Limb (tissue), 2 donors: ENCODE measurements around the gene TAS2R10.
"Not testable (repeated sequence)": the region's sequence is repeated elsewhere in the genome, so short reads cannot be mapped to it uniquely, and the experiment has no call there.

Source experiments
- DNase-seq, 2 donors: peaks; one replicate each; pipeline ENCODE4 v3.0.0-alpha.2; 2016; ENCODE audit errors: extremely low spot score in 2 of 2

The TAS2R10 gene, protein sequence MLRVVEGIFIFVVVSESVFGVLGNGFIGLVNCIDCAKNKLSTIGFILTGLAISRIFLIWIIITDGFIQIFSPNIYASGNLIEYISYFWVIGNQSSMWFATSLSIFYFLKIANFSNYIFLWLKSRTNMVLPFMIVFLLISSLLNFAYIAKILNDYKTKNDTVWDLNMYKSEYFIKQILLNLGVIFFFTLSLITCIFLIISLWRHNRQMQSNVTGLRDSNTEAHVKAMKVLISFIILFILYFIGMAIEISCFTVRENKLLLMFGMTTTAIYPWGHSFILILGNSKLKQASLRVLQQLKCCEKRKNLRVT

DNA sequence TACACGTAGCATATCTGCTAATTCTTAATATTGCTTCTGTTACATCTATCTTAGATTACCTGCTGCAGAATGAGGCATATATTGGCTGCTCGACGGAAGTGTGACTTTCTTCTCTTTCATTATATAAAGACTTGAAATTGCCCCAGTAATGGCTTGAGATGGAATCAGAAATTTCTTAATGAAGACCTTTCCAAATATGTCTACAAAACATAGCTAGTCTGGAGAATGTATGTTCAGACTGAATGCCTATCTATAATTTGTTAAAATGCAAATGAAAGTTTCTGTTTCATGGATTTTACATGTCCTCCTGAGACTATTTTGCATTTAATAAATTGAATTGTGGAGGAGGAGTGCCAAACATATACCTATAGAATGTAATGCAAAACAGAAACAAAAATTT, at the start of gene TAS2R10:
TAS2R10 (minus strand) TSS at position 101 of the 400 bp plus-strand sequence; CDS start at position 12, 89 bp downstream.
- DNase-seq, result no peak

- no peak for DNase-seq
Observed at GRCh38 chr12:10873378-10873777, 47.2 kb upstream of the TAS2R10 start.

DNA sequence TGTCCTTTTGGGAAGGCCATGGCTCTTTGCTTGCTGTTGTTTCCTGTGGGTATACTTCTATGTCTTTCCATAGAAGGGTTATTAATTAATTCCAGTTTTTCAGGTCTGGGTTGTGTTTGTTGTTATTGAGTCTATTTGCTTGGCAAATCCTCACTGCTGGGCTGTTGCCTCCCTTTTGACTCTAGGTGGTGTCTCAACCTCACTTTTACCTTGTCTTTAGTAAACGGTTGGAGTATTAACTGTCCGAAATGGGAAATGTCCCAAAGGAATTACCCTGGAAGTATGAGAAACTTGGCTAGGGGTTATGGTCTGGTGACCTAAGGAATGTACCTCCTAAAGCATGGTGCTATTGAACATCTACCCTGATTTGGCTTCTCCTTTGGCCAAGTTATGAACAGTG, 41.2 kb upstream of the TAS2R10 start:
- DNase-seq, result no peak

- no peak for DNase-seq
Observed at GRCh38 chr12:10863512-10864218, 37.5 kb upstream of the TAS2R10 start.

GRCh38 chr12:10861366-10861765, 35.2 kb upstream of the TAS2R10 start:
- no peak for DNase-seq

GRCh38 chr12:10855807-10856206, 29.6 kb upstream of the TAS2R10 start:
- DNase-seq, result no peak

- no peak for DNase-seq
Observed at GRCh38 chr12:10853776-10854175, 27.6 kb upstream of the TAS2R10 start.

DNA sequence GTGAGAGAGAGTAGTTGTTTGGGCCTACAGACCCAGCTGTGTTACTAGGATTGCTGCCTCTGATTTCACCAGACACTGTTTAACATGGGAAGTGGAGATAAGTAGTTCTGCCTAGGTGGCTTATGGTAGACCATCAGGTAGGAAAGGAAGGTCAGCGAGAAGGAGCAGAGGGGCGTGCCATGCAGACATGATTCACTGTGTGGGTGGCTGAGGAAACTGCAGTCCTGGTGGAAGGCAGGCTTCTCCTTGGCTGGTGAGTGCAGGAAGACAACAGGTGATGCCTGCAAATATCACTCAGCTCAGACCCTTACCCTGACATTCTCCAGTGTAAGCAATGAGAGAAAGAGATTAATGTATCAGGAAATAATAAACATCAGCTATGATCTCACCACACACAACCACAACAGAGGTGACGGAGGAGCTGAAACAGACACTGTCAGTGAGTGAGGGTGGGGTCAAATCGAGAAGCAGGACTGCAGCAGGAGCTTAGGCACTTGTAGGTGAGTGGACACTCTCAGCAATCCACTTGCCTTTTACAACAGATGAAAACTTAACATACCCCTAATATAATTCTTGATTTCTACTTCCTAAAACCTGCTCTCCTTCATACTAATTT, 25.2 kb upstream of the TAS2R10 start:
- DNase-seq, result no peak

- no peak for DNase-seq
Observed at GRCh38 chr12:10849425-10849878, 23.3 kb upstream of the TAS2R10 start, which contains the start of gene PRR4. TSS of gene PRR4 (minus strand) at chr12:10849475. CDS start at chr12:10849437, 38 bp downstream.

GRCh38 chr12:10847744-10848143, 21.6 kb upstream of the TAS2R10 start:
- DNase-seq, result no peak

DNA sequence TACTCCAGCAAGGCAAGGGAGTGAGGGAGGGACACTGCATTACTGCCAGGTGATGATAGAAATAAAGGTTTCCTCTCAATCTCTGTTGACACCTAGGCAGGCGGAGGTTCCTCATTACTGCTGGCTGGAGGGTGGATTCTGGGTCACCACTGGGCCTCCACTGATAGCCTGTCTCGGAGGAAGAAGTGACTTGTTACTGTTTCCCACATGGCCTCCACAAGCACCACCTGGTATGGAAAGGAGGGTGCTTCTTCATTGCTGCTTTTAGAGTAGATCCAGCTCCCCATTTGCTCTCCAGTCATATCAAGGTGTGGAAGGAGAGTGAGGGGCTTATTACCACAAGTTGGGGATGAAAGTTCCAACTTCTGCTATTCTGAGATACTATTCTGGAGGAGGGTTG, 16.7 kb upstream of the TAS2R10 start:
- no peak for DNase-seq

- DNase-seq, result no peak
Observed at GRCh38 chr12:10838461-10838860, 12.3 kb upstream of the TAS2R10 start.

DNA sequence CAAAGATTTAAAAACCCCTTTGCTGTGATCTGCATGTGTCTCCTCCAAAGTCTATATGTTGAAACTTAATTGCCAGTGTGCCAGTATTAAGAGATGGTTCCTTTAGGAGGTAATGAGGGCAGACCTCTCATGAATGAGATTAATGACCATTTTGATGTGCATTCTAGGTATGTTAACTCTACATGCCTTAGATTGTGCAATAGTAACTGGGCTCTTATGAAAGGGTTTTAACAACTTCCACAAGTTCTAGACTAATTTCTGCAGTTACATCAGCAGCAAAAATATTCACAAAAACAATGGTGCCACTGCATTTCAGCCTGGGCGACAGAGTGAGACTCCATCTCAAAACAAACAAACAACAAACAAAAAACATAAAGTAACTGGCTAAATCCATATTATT, 3.8 kb upstream of the TAS2R10 start:
- DNase-seq, result no peak

DNA sequence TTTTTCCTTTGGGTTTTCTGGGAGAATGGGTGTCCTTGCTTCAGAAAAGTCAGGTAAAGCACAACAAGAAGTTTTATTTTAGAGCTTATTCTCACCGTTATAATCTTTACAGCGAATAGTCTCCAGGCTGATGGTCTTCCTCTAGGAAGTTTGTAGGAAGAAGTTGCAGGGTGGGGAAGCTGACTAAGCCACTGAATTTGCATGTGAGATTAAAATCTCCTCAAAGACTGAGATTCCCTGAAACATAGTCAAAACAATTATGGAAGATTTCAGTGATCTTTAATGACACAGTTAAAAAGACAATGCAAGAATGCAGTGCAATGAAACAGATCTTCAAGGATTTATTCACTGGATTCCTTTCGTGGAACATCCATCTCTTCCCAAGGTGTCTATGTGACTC, 1.2 kb downstream of the TAS2R10 start:
- DNase-seq, result no peak

GRCh38 chr12:10811883-10812536, 14.1 kb downstream of the TAS2R10 start:
- no peak for DNase-seq

DNA sequence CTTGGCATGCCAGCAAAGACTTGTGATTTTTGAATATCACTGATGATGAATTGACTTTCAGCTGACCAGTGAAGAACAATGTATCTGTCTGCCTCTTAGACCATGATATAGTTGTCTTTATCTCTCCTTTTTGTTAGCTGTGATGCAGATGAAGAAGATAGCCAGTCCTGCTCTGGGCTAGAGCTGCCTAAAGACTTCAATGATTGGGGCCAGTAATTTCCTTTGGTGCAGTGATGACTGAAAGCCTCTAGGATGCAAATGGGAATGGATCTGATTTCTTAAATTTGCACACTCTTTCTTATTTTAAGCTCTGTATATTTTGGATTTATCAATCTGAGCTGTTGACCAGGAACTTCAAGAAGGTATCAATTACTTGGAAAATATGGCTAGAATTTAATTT, 16.1 kb downstream of the TAS2R10 start, which contains the start of gene TAS2R9:
TAS2R9 (minus strand) TSS at position 101 of the 400 bp plus-strand sequence; CDS start at position 8, 93 bp downstream.
- no peak for DNase-seq

DNA sequence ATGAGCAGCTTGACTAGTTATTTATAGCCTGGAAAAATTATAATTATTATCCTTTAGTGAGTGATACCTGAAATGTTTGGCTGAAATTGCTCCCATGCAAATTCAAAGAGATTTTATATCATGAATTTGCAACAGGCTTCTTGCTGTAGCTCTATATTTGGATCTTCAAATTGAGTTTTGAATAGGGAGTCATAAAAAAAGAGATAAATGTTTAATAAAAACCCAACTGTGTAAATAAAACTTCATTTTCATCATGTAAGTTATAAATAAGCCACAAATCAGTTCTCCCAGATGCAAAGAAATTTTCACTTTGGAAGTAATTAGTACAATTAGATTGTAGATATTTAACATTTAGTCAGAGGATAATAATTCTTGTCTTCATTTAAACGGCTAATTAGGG, 19.0 kb downstream of the TAS2R10 start, which contains the start of gene TAS2R8:
TAS2R8 (minus strand) TSS at position 101 of the 400 bp plus-strand sequence. CDS start 306 bp downstream, outside the sequence.
- DNase-seq, result no peak

DNA sequence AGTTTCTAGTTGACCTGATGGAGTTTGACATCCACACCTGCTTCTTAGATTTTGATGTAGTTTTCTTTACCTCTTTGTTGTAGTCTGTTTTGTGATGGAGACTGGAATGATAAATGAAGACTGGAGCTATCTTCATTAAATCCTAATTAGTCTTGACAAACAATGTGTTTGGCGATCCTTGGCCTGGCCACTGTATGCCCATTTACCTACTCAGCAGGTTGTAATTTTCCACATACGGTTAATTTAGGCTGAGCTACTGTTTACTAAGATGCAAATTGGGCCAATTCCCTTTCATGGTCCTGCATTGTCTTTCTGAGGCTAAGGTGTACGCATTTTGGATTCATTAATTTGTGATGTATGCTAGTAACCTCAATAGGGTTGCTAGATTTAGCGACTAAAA, 23.6 kb downstream of the TAS2R10 start, which contains the start of gene TAS2R7:
TAS2R7 (minus strand) TSS at position 41 of the 400 bp plus-strand sequence. CDS start 57 bp downstream, outside the sequence.
- DNase-seq, result no peak

DNA sequence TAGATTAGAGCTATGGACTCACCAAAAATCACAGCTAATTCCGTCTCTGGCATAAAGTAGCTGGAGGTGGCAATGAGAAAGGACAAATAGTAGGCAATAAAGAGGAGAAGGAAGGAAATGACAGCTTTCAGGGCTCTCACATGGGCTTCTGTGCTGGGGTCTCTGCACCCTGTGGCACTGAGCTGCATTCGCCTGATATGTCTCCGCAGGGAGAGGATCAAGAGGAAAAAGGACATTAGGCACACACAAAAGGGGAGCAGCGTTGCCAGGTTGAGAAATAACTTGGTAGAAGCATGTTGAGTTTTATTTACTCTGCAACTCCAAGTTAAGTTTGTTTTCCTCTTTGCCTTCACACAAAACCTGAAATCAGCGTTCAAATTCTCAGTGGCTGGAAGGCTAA, 24.4 kb downstream of the TAS2R10 start:
- DNase-seq, result no peak

DNA sequence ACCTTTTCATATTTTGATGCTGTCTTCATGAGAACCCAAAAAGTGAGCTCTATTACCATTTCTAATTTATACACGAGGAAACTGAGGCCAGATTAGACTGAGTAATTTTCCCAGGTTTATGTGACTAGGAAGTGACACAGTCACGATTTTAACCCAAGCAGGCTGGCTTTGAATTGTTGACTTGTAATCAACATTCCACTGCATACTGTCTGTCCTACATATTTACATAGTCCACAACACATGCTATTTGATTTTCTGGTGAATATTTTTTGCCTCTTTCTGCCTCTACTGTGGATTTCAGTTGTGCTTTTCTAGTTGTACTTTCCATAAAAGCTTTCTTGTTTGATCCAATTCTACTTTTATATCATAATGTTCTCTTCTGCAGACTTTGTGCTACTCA, 31.9 kb downstream of the TAS2R10 start:
- no peak for DNase-seq

DNA sequence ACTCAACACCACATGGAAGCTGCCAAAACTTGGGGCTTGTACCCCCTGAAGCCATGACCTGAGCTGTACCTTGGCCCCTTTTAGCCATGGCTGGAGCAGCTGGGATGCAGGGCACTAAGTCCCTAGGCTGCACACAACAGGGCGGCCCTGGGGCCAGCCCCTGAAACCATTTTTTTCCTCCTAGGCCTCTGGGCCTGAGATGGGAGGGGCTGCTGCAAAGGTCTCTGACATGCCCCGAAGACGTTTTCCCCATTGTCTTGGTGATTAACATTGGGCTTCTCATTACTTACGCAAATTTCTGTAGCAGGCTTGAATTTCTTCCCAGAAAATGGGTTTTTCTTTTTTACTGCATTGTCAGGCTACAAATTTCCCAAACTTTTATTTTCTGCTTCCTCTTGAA, 34.4 kb downstream of the TAS2R10 start:
- not testable (repeated sequence) for DNase-seq
